NCI-H748 treated with DMSO at 0.1 percent for 48 hours (cell line): ENCODE measurements around the gene NAA40.

Experiments
- DNase-seq: peaks from one replicate; lab custom pipeline; 2025; lab: John Stamatoyannopoulos, UW

The NAA40 gene

GRCh38 chr11:63986932-63987513, 48.2 kb downstream of the NAA40 start:
- no peak for DNase-seq

GRCh38 chr11:63991558-63991957, 52.8 kb downstream of the NAA40 start:
- DNase-seq = no peak

- DNase-seq = no peak
These were observed 54.3 kb downstream of the NAA40 start for GRCh38 chr11:63993100-63993499.

- DNase-seq = no peak
These were observed 55.2 kb downstream of the NAA40 start for GRCh38 chr11:63993993-63994392.

GRCh38 chr11:63996512-63996911, 57.7 kb downstream of the NAA40 start:
- DNase-seq = no peak

- DNase-seq = no peak
These were observed 58.4 kb downstream of the NAA40 start for GRCh38 chr11:63997104-63997700.

- no peak for DNase-seq
These were observed 59.1 kb downstream of the NAA40 start for GRCh38 chr11:63997801-63998337.

- DNase-seq = no peak
These were observed 60.0 kb downstream of the NAA40 start for GRCh38 chr11:63998558-63999348.

- DNase-seq = peak; percentile 11
These were observed 60.7 kb downstream of the NAA40 start for GRCh38 chr11:63999349-64000025.

- no peak for DNase-seq
These were observed 61.4 kb downstream of the NAA40 start for GRCh38 chr11:64000026-64000739.

GRCh38 chr11:64000740-64001483, 62.1 kb downstream of the NAA40 start:
- DNase-seq = no peak

- DNase-seq = no peak
These were observed 63.0 kb downstream of the NAA40 start for GRCh38 chr11:64001484-64002420.

- DNase-seq = no peak
These were observed 65.2 kb downstream of the NAA40 start for GRCh38 chr11:64003807-64004589.

GRCh38 chr11:64004590-64004984, 65.8 kb downstream of the NAA40 start:
- DNase-seq = no peak

GRCh38 chr11:64005691-64006090, 66.9 kb downstream of the NAA40 start:
- no peak for DNase-seq

- no peak for DNase-seq
These were observed 67.6 kb downstream of the NAA40 start for GRCh38 chr11:64006398-64006797.
